ENCODE data around the gene ADAM20. TPM values are rescaled to one million over a fixed set of nuclear protein-coding genes. Genes with fewer than 3 reads are reported as not detected.

Gene ADAM20
- total RNA-seq, 1 experiment from 2014 or later: 0.26 TPM

GRCh38 chr14:70555890-70556289, 21.1 kb upstream of the ADAM20 start:
- H3K4me3 ChIP-seq (ENCODE audit: low read length): no peak overlapping the region
- no peak overlapping the region for H3K4me2 ChIP-seq (ENCODE audit: low read length)
- no TSS peak for BruUV-seq (replicated peaks)

GRCh38 chr14:70538087-70538486, 3.3 kb upstream of the ADAM20 start:
- TF ChIP-seq CTCF (conservative IDR thresholded peaks at IDR 0.05; ENCODE audit: low read depth, low read length) (no peak), EZH2phosphoT487 (IDR thresholded peaks at IDR 0.05; ENCODE audit: borderline replicate concordance, low read length) (no peak), EZH2 (IDR thresholded peaks at IDR 0.05; ENCODE audit: low read length, unreplicated experiment) (no peak)
- DNase-seq (no peak), ATAC-seq (no peak)
- Histone ChIP-seq H3K4me1 (ENCODE audit: insufficient read depth, low read length) (no peaks in the 10 kb centered on the region), H3K27me3 (ENCODE audit: low read length) (no peaks in the 10 kb centered on the region), H3K27ac (ENCODE audit: low read length) (no peak overlapping the region), H3K4me2 (ENCODE audit: low read length) (no peak overlapping the region), H3K9me3 (ENCODE audit: low read length) (no peaks in the 10 kb centered on the region), H3K9me2 (replicated peaks; ENCODE audit: low read length) (no peaks in the 10 kb centered on the region), H3K79me2 (ENCODE audit: low read length) (no peaks in the 10 kb centered on the region), H3K36me3 (ENCODE audit: low read depth, low read length) (no peaks in the 10 kb centered on the region), H3F3A (ENCODE audit: low read length, unreplicated experiment) (no peaks in the 10 kb centered on the region), H3K4me3 (ENCODE audit: low read length) (no peak overlapping the region), H2AFZ (ENCODE audit: low read length) (no peak overlapping the region), H3K9ac (ENCODE audit: low read length) (no peak overlapping the region), H4K20me1 (ENCODE audit: low read length) (no peaks in the 10 kb centered on the region)
- BruUV-seq (replicated peaks): no TSS peak
- POLR2A ChIA-PET (ENCODE audit: unreplicated experiment): no interaction called here
- CTCF ChIA-PET: no interaction called here
- intact Hi-C loops (cut with micrococcal nuclease): no loop called here

More at GRCh38 chr14:70555890-70556289, 21.1 kb upstream of the ADAM20 start:
- Histone ChIP-seq H3K9ac (ENCODE audit: low read length) (no peak overlapping the region), H3K36me3 (ENCODE audit: low read depth, low read length) (no peaks in the 10 kb centered on the region), H3K9me3 (ENCODE audit: low read length) (no peaks in the 10 kb centered on the region), H3K4me1 (ENCODE audit: insufficient read depth, low read length) (no peaks in the 10 kb centered on the region), H3K27me3 (ENCODE audit: low read length) (no peaks in the 10 kb centered on the region), H3K79me2 (ENCODE audit: low read length) (no peaks in the 10 kb centered on the region), H2AFZ (ENCODE audit: low read length) (no peak overlapping the region), H3K9me2 (replicated peaks; ENCODE audit: low read length) (no peaks in the 10 kb centered on the region), H4K20me1 (ENCODE audit: low read length) (no peaks in the 10 kb centered on the region), H3F3A (ENCODE audit: low read length, unreplicated experiment) (no peaks in the 10 kb centered on the region), H3K27ac (ENCODE audit: low read length) (no peak overlapping the region)
- TF ChIP-seq EZH2 (IDR thresholded peaks at IDR 0.05; ENCODE audit: low read length, unreplicated experiment) (no peak), CTCF (conservative IDR thresholded peaks at IDR 0.05; ENCODE audit: low read depth, low read length) (no peak), EZH2phosphoT487 (IDR thresholded peaks at IDR 0.05; ENCODE audit: borderline replicate concordance, low read length) (no peak)
- DNase-seq (no peak), ATAC-seq (no peak)
- ChIA-PET CTCF (no interaction called here), POLR2A (ENCODE audit: unreplicated experiment) (no interaction called here)
- intact Hi-C loops (cut with micrococcal nuclease): no loop called here

GRCh38 chr14:70536830-70537229, 2.0 kb upstream of the ADAM20 start:
- intact Hi-C loops (cut with micrococcal nuclease): no loop called here
- Histone ChIP-seq H3K9ac (ENCODE audit: low read length) (no peak overlapping the region), H3K9me2 (replicated peaks; ENCODE audit: low read length) (no peaks in the 10 kb centered on the region), H3K79me2 (ENCODE audit: low read length) (no peaks in the 10 kb centered on the region), H3K4me2 (ENCODE audit: low read length) (no peak overlapping the region), H3K4me1 (ENCODE audit: insufficient read depth, low read length) (no peaks in the 10 kb centered on the region), H3F3A (ENCODE audit: low read length, unreplicated experiment) (no peaks in the 10 kb centered on the region), H3K36me3 (ENCODE audit: low read depth, low read length) (no peaks in the 10 kb centered on the region), H4K20me1 (ENCODE audit: low read length) (no peaks in the 10 kb centered on the region), H3K27me3 (ENCODE audit: low read length) (no peaks in the 10 kb centered on the region), H3K4me3 (ENCODE audit: low read length) (no peak overlapping the region), H3K9me3 (ENCODE audit: low read length) (no peaks in the 10 kb centered on the region), H2AFZ (ENCODE audit: low read length) (no peak overlapping the region), H3K27ac (ENCODE audit: low read length) (no peak overlapping the region)
- ATAC-seq: no peak
- TF ChIP-seq EZH2 (IDR thresholded peaks at IDR 0.05; ENCODE audit: low read length, unreplicated experiment) (no peak), CTCF (conservative IDR thresholded peaks at IDR 0.05; ENCODE audit: low read depth, low read length) (no peak), EZH2phosphoT487 (IDR thresholded peaks at IDR 0.05; ENCODE audit: borderline replicate concordance, low read length) (no peak)
- BruUV-seq (replicated peaks): no TSS peak
- DNase-seq: no peak
- POLR2A ChIA-PET (ENCODE audit: unreplicated experiment): interaction anchor here (0.6 kb wide), 1 partner anchor 281 kb away, joined by 30 read pairs; no protein-coding TSS in a partner anchor
- CTCF ChIA-PET: no interaction called here

Measured in PC-3 (cell line).